ENCODE results near the gene DISC1.
"Not testable (repeated sequence)": the region's sequence is repeated elsewhere in the genome, so short reads cannot be mapped to it uniquely, and the experiment has no call there.

Gene DISC1

DNA sequence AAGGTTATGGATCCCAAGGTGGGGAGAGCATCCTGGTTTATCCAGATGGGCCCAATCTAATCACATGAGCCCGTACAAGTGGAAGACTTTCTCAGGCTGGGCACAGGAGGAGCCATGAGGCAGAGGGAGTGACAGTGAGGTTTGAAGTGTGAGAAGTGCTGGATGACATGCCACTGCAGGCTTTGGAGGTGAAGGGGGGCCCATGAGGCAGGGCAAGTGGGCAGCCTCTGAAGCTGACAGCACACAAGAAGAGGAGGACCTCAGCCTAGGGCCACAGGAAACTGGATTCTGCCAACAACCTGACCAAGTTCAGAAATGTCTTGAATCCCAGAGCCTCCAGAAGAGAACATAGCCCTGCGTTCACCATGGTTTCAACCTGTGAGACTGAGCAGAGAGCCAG, 311.6 kb downstream of the DISC1 start:
- no peak overlapping the region for H3K4me3 ChIP-seq (ENCODE audit: low read depth, low read length)
- no peak for TF ChIP-seq CTCF (conservative IDR thresholded peaks at IDR 0.05; ENCODE audit: low read depth, low read length)
- DNase-seq (ENCODE audit: low read depth), result no peak

- no peak overlapping the region for H3K4me3 ChIP-seq (ENCODE audit: low read depth, low read length)
- TF ChIP-seq CTCF (conservative IDR thresholded peaks at IDR 0.05; ENCODE audit: low read depth, low read length), result no peak
- DNase-seq (ENCODE audit: low read depth), result no peak
These were observed 312.1 kb downstream of the DISC1 start for GRCh38 chr1:231938711-231939110.

- no peak for DNase-seq (ENCODE audit: low read depth)
- TF ChIP-seq CTCF (conservative IDR thresholded peaks at IDR 0.05; ENCODE audit: low read depth, low read length), result no peak
- no peak overlapping the region for H3K4me3 ChIP-seq (ENCODE audit: low read depth, low read length)
These were observed 312.5 kb downstream of the DISC1 start for GRCh38 chr1:231939118-231939517.

DNA sequence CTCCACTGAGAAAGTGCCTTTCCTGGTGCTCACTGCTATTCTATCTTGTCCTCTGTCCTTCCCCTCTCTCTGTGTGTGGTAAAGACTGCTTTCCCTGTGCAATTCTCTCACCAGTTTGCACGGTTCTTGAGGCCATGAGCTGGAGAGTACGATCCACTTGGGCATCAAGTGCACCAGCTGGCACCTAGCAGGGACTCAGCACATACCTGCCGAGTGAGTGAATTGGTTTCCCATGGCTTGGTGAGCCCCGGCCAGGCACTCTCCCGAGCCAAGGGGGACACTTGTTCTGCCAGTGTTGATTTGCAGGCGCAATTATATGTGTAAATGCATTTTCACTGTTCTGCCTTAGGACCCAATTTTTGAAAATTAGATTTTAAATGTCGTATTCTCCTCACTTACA, 313.5 kb downstream of the DISC1 start:
- no peak overlapping the region for H3K4me3 ChIP-seq (ENCODE audit: low read depth, low read length)
- TF ChIP-seq CTCF (conservative IDR thresholded peaks at IDR 0.05; ENCODE audit: low read depth, low read length), result no peak
- DNase-seq (ENCODE audit: low read depth), result no peak

- TF ChIP-seq CTCF (conservative IDR thresholded peaks at IDR 0.05; ENCODE audit: low read depth, low read length), result no peak
- H3K4me3 ChIP-seq (ENCODE audit: low read depth, low read length), result no peak overlapping the region
- no peak for DNase-seq (ENCODE audit: low read depth)
These were observed 314.1 kb downstream of the DISC1 start for GRCh38 chr1:231940701-231941100.

GRCh38 chr1:231943084-231943483, 316.5 kb downstream of the DISC1 start:
- DNase-seq (ENCODE audit: low read depth), result no peak
- H3K4me3 ChIP-seq (ENCODE audit: low read depth, low read length), result no peak overlapping the region
- TF ChIP-seq CTCF (conservative IDR thresholded peaks at IDR 0.05; ENCODE audit: low read depth, low read length), result no peak

DNA sequence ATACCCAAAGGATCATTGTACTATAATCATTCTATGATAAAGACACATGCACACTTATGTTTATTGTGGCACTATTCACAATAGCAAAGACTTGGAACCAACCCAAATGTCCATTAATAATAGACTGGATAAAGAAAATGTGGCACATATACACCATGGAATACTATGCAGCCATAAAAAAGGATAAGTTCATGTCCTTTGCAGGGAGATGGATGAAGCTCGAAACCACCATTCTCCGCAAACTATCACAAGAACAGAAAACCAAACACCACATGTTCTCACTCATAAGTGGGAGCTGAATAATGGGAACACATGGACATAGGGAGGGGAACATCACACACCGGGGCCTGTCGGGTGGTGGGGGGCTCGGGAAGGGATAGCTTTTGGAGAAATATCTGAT, 321.5 kb downstream of the DISC1 start:
- not testable (repeated sequence) for H3K4me3 ChIP-seq (ENCODE audit: low read depth, low read length); DNase-seq (ENCODE audit: low read depth)
